Type B pancreatic cell (in vitro differentiated cells): ENCODE results near the gene USF1. TPM values are rescaled to one million over a fixed set of nuclear protein-coding genes. Genes with fewer than 3 reads are reported as not detected.

Source experiments
- DNase-seq: peaks from one replicate; pipeline ENCODE4 v3.0.0; 2021; ENCODE audit warnings: mixed read lengths; ENCODE audit not compliant: unreplicated experiment; ENCODE audit errors: extremely low spot score
- H3K27ac Mint-ChIP-seq: 2 replicates; pipeline ENCODE4 v1.8.0; 2021; ENCODE audit warnings: mild to moderate bottlenecking, mixed read lengths
- H3K27me3 Mint-ChIP-seq: 2 replicates; pipeline ENCODE4 v1.8.0; 2021; ENCODE audit warnings: mixed read lengths
- H3K36me3 Mint-ChIP-seq: 2 replicates; pipeline ENCODE4 v1.8.0; 2021; ENCODE audit warnings: mixed read lengths
- H3K4me1 Mint-ChIP-seq: one replicate; pipeline ENCODE4 v1.8.0; 2021; ENCODE audit warnings: mixed read lengths; ENCODE audit not compliant: unreplicated experiment
- H3K4me3 Mint-ChIP-seq: 2 replicates; pipeline ENCODE4 v1.8.0; 2021; ENCODE audit warnings: mild to moderate bottlenecking, mixed read lengths
- H3K9me3 Mint-ChIP-seq: 2 replicates; pipeline ENCODE4 v1.8.0; 2021; ENCODE audit warnings: mixed read lengths
- CTCF ChIP-seq: fragments of 200-600 bp; sonication (generic); conservative IDR thresholded peaks from 2 replicates; pipeline ENCODE4 v1.5.0; 2021; ENCODE audit warnings: antibody characterized with exemption, mild to moderate bottlenecking
- total RNA-seq: library from RNA; stranded (reverse); gene quantifications from 2 replicates; pipeline ENCODE4 v1.2.1, GENCODE V29; 2021; ENCODE audit warnings: low replicate concordance

The USF1 gene
- total RNA-seq, 1 donor from 2014 or later, result 79.1 TPM

GRCh38 chr1:161086457-161086856, 40.7 kb upstream of the USF1 start:
- H3K9me3 Mint-ChIP-seq, result no peaks in the 10 kb centered on the region
- peak overlapping the region; percentile 97 for H3K27ac Mint-ChIP-seq
- peaks cover 14% of the 10 kb centered on the region for H3K4me1 Mint-ChIP-seq

GRCh38 chr1:161085165-161085564, 39.4 kb upstream of the USF1 start:
- peaks cover 25% of the 10 kb centered on the region for H3K4me1 Mint-ChIP-seq
- H3K27me3 Mint-ChIP-seq, result no peaks in the 10 kb centered on the region
- DNase-seq, result no peak
- H3K9me3 Mint-ChIP-seq, result no peaks in the 10 kb centered on the region
- H3K36me3 Mint-ChIP-seq, result peaks cover 15% of the 10 kb centered on the region
- H3K4me3 Mint-ChIP-seq, result peak overlapping the region; percentile 88
- H3K27ac Mint-ChIP-seq, result peak overlapping the region; percentile 97
- no peak for TF ChIP-seq CTCF

More at GRCh38 chr1:161086457-161086856, 40.7 kb upstream of the USF1 start:
- TF ChIP-seq CTCF, result no peak
- Mint-ChIP-seq H3K36me3 (peaks cover 4% of the 10 kb centered on the region), H3K27me3 (no peaks in the 10 kb centered on the region), H3K4me3 (peak overlapping the region; percentile 88)
- no peak for DNase-seq

- no peak for TF ChIP-seq CTCF
- Mint-ChIP-seq H3K4me1 (peaks cover 25% of the 10 kb centered on the region), H3K27me3 (no peaks in the 10 kb centered on the region), H3K9me3 (no peaks in the 10 kb centered on the region), H3K27ac (peak overlapping the region; percentile 97), H3K36me3 (peaks cover 15% of the 10 kb centered on the region), H3K4me3 (peak overlapping the region; percentile 88)
- no peak for DNase-seq
These were observed 38.8 kb upstream of the USF1 start for GRCh38 chr1:161084597-161084988.

GRCh38 chr1:161083748-161084596, 38.2 kb upstream of the USF1 start:
- peak overlapping the region; percentile 88 for H3K4me3 Mint-ChIP-seq

GRCh38 chr1:161082996-161083747, 37.4 kb upstream of the USF1 start:
- Mint-ChIP-seq H3K36me3 (peaks cover 16% of the 10 kb centered on the region), H3K4me3 (peak overlapping the region; percentile 88), H3K4me1 (peaks cover 25% of the 10 kb centered on the region), H3K27me3 (no peaks in the 10 kb centered on the region), H3K9me3 (no peaks in the 10 kb centered on the region), H3K27ac (peak overlapping the region; percentile 97)
- TF ChIP-seq CTCF, result no peak
- no peak for DNase-seq

More at GRCh38 chr1:161083748-161084596, 38.2 kb upstream of the USF1 start:
- Mint-ChIP-seq H3K27ac (peak overlapping the region; percentile 97), H3K4me1 (peaks cover 25% of the 10 kb centered on the region), H3K27me3 (no peaks in the 10 kb centered on the region), H3K9me3 (no peaks in the 10 kb centered on the region), H3K36me3 (peaks cover 18% of the 10 kb centered on the region)
- no peak for DNase-seq
- TF ChIP-seq CTCF, result no peak
